Measurements from ENCODE around the gene CUBN. TPM values are rescaled to one million over a fixed set of nuclear protein-coding genes. Genes with fewer than 3 reads are reported as not detected.

The CUBN gene
- total RNA-seq, 2 experiments from 2014 or later: 0.25 to 0.43 TPM

- H3K27ac Mint-ChIP-seq: no peak overlapping the region
- CTCF ChIA-PET: no interaction called here
- no peaks in the 10 kb centered on the region for H3K9me3 Mint-ChIP-seq (ENCODE audit: low read depth)
- no peaks in the 10 kb centered on the region for H3K4me1 Mint-ChIP-seq
- no peaks in the 10 kb centered on the region for H3K27me3 Mint-ChIP-seq
- H3K36me3 Mint-ChIP-seq (ENCODE audit: low read depth): no peaks in the 10 kb centered on the region
- no peak for DNase-seq
- no peak overlapping the region for H3K4me3 Mint-ChIP-seq
- POLR2A ChIA-PET: no interaction called here
- no peak for ATAC-seq
- intact Hi-C loops (cut with DNase I, micrococcal nuclease): no loop called here
Measured at GRCh38 chr10:16865766-16866165, 263.8 kb downstream of the CUBN start.

- Mint-ChIP-seq H3K4me1 (no peaks in the 10 kb centered on the region), H3K9me3 (ENCODE audit: low read depth) (no peaks in the 10 kb centered on the region), H3K4me3 (no peak overlapping the region), H3K27ac (no peak overlapping the region), H3K27me3 (no peaks in the 10 kb centered on the region), H3K36me3 (ENCODE audit: low read depth) (no peaks in the 10 kb centered on the region)
- ATAC-seq: no peak
- no peak for DNase-seq
- ChIA-PET CTCF (interaction anchor here (1.5 to 1.9 kb wide), 2 partner anchors 9 to 28 kb away, joined by 4 read pairs; no protein-coding TSS in a partner anchor), POLR2A (interaction anchor here (0.6 to 0.7 kb wide), 2 partner anchors 326 to 1430 kb away, joined by 3 to 4 read pairs; no protein-coding TSS in a partner anchor)
- intact Hi-C loops (cut with DNase I, micrococcal nuclease): no loop called here
Measured at GRCh38 chr10:16863766-16864165, 265.8 kb downstream of the CUBN start.

GRCh38 chr10:16857419-16857818 lies 272.2 kb downstream of the CUBN start:
- ATAC-seq (no peak), DNase-seq (no peak)
- intact Hi-C loops (cut with DNase I, micrococcal nuclease): no loop called here
- ChIA-PET CTCF (interaction anchor here (0.6 to 2.3 kb wide), 6 partner anchors 9 to 1430 kb away, joined by 3 to 10 read pairs (median 3); no protein-coding TSS in a partner anchor), POLR2A (no interaction called here)
- H3K36me3 Mint-ChIP-seq (ENCODE audit: low read depth): no peaks in the 10 kb centered on the region
- no peaks in the 10 kb centered on the region for H3K27me3 Mint-ChIP-seq
- no peak overlapping the region for H3K4me3 Mint-ChIP-seq
- no peak overlapping the region for H3K27ac Mint-ChIP-seq
- no peaks in the 10 kb centered on the region for H3K9me3 Mint-ChIP-seq (ENCODE audit: low read depth)
- H3K4me1 Mint-ChIP-seq: no peaks in the 10 kb centered on the region

GRCh38 chr10:16856567-16856966 lies 273.0 kb downstream of the CUBN start:
- no peaks in the 10 kb centered on the region for H3K9me3 Mint-ChIP-seq (ENCODE audit: low read depth)
- no peak overlapping the region for H3K4me3 Mint-ChIP-seq
- no peak overlapping the region for H3K27ac Mint-ChIP-seq
- CTCF ChIA-PET: interaction anchor here (1.0 to 2.3 kb wide), 5 partner anchors 9 to 110 kb away, joined by 3 to 10 read pairs (median 3); no protein-coding TSS in a partner anchor
- DNase-seq (no peak), ATAC-seq (no peak)
- POLR2A ChIA-PET: no interaction called here
- no peaks in the 10 kb centered on the region for H3K36me3 Mint-ChIP-seq (ENCODE audit: low read depth)
- intact Hi-C loops (cut with DNase I, micrococcal nuclease): no loop called here
- no peaks in the 10 kb centered on the region for H3K4me1 Mint-ChIP-seq
- H3K27me3 Mint-ChIP-seq: no peaks in the 10 kb centered on the region

GRCh38 chr10:16856092-16856491 lies 273.5 kb downstream of the CUBN start:
- Mint-ChIP-seq H3K36me3 (ENCODE audit: low read depth) (no peaks in the 10 kb centered on the region), H3K9me3 (ENCODE audit: low read depth) (no peaks in the 10 kb centered on the region), H3K27me3 (no peaks in the 10 kb centered on the region), H3K4me1 (no peaks in the 10 kb centered on the region), H3K27ac (no peak overlapping the region), H3K4me3 (no peak overlapping the region)
- ATAC-seq (no peak), DNase-seq (no peak)
- intact Hi-C loops (cut with DNase I, micrococcal nuclease): no loop called here
- CTCF ChIA-PET: interaction anchor here (1.1 to 2.3 kb wide), 4 partner anchors 8 to 401 kb away, joined by 3 to 10 read pairs (median 4); no protein-coding TSS in a partner anchor
- POLR2A ChIA-PET: no interaction called here

- POLR2A ChIA-PET: no interaction called here
Measured at GRCh38 chr10:16854623-16855022, 275.0 kb downstream of the CUBN start.

GRCh38 chr10:16853809-16854208 lies 275.8 kb downstream of the CUBN start:
- intact Hi-C loops (cut with DNase I, micrococcal nuclease): no loop called here
- Mint-ChIP-seq H3K36me3 (ENCODE audit: low read depth) (no peaks in the 10 kb centered on the region), H3K4me1 (no peaks in the 10 kb centered on the region), H3K27me3 (no peaks in the 10 kb centered on the region), H3K9me3 (ENCODE audit: low read depth) (no peaks in the 10 kb centered on the region), H3K27ac (no peak overlapping the region), H3K4me3 (no peak overlapping the region)
- DNase-seq (no peak), ATAC-seq (no peak)
- CTCF ChIA-PET: interaction anchor here (1.4 kb wide), 1 partner anchor 25 kb away, joined by 4 read pairs; no protein-coding TSS in a partner anchor
- POLR2A ChIA-PET: no interaction called here

More at GRCh38 chr10:16854623-16855022, 275.0 kb downstream of the CUBN start:
- Mint-ChIP-seq H3K9me3 (ENCODE audit: low read depth) (no peaks in the 10 kb centered on the region), H3K27ac (no peak overlapping the region), H3K4me1 (no peaks in the 10 kb centered on the region), H3K4me3 (no peak overlapping the region), H3K36me3 (ENCODE audit: low read depth) (no peaks in the 10 kb centered on the region), H3K27me3 (no peaks in the 10 kb centered on the region)
- ATAC-seq (no peak), DNase-seq (no peak)
- intact Hi-C loops (cut with DNase I, micrococcal nuclease): no loop called here
- CTCF ChIA-PET: interaction anchor here (1.2 kb wide), 1 partner anchor 15 kb away, joined by 4 read pairs; no protein-coding TSS in a partner anchor

GRCh38 chr10:16853201-16853600 lies 276.4 kb downstream of the CUBN start:
- ATAC-seq: no peak
- DNase-seq: no peak
- no peaks in the 10 kb centered on the region for H3K9me3 Mint-ChIP-seq (ENCODE audit: low read depth)
- POLR2A ChIA-PET: no interaction called here
- no peak overlapping the region for H3K27ac Mint-ChIP-seq
- intact Hi-C loops (cut with DNase I, micrococcal nuclease): no loop called here
- CTCF ChIA-PET: interaction anchor here (1.2 to 1.4 kb wide), 4 partner anchors 14 to 404 kb away, joined by 3 to 4 read pairs (median 4); no protein-coding TSS in a partner anchor
- H3K36me3 Mint-ChIP-seq (ENCODE audit: low read depth): no peaks in the 10 kb centered on the region
- no peaks in the 10 kb centered on the region for H3K4me1 Mint-ChIP-seq
- no peak overlapping the region for H3K4me3 Mint-ChIP-seq
- no peaks in the 10 kb centered on the region for H3K27me3 Mint-ChIP-seq

GRCh38 chr10:16852624-16853023 lies 277.0 kb downstream of the CUBN start:
- intact Hi-C loops (cut with DNase I, micrococcal nuclease): no loop called here
- POLR2A ChIA-PET: no interaction called here
- no peaks in the 10 kb centered on the region for H3K36me3 Mint-ChIP-seq (ENCODE audit: low read depth)
- CTCF ChIA-PET: interaction anchor here (0.7 to 1.4 kb wide), 5 partner anchors 15 to 1880 kb away, joined by 3 to 4 read pairs (median 4); no protein-coding TSS in a partner anchor
- no peaks in the 10 kb centered on the region for H3K4me1 Mint-ChIP-seq
- H3K27me3 Mint-ChIP-seq: no peaks in the 10 kb centered on the region
- no peak overlapping the region for H3K4me3 Mint-ChIP-seq
- no peak for DNase-seq
- ATAC-seq: no peak
- no peak overlapping the region for H3K27ac Mint-ChIP-seq
- H3K9me3 Mint-ChIP-seq (ENCODE audit: low read depth): no peaks in the 10 kb centered on the region

GRCh38 chr10:16848562-16849154 lies 281.0 kb downstream of the CUBN start:
- ATAC-seq (no peak), DNase-seq (no peak)
- intact Hi-C loops (cut with DNase I, micrococcal nuclease): no loop called here
- H3K4me1 Mint-ChIP-seq: no peaks in the 10 kb centered on the region
- ChIA-PET CTCF (interaction anchor here (0.5 to 1.8 kb wide), 3 partner anchors 19 to 335 kb away, joined by 3 to 5 read pairs (median 3); no protein-coding TSS in a partner anchor), POLR2A (no interaction called here)
- H3K4me3 Mint-ChIP-seq: no peak overlapping the region
- H3K36me3 Mint-ChIP-seq (ENCODE audit: low read depth): no peaks in the 10 kb centered on the region
- no peak overlapping the region for H3K27ac Mint-ChIP-seq
- no peaks in the 10 kb centered on the region for H3K27me3 Mint-ChIP-seq
- H3K9me3 Mint-ChIP-seq (ENCODE audit: low read depth): no peaks in the 10 kb centered on the region

GRCh38 chr10:16847644-16848043 lies 282.0 kb downstream of the CUBN start:
- POLR2A ChIA-PET: no interaction called here
- H3K27me3 Mint-ChIP-seq: no peaks in the 10 kb centered on the region
- CTCF ChIA-PET: interaction anchor here (0.6 to 1.9 kb wide), 3 partner anchors 9 to 13 kb away, joined by 3 to 5 read pairs (median 4); no protein-coding TSS in a partner anchor
- H3K27ac Mint-ChIP-seq: no peak overlapping the region
- H3K9me3 Mint-ChIP-seq (ENCODE audit: low read depth): no peaks in the 10 kb centered on the region
- H3K4me1 Mint-ChIP-seq: peaks cover 6% of the 10 kb centered on the region
- no peak overlapping the region for H3K4me3 Mint-ChIP-seq
- no peaks in the 10 kb centered on the region for H3K36me3 Mint-ChIP-seq (ENCODE audit: low read depth)
- DNase-seq (no peak), ATAC-seq (no peak)
- intact Hi-C loops (cut with DNase I, micrococcal nuclease): no loop called here

GRCh38 chr10:16845248-16845647 lies 284.4 kb downstream of the CUBN start:
- Mint-ChIP-seq H3K4me1 (peaks cover 6% of the 10 kb centered on the region), H3K27me3 (no peaks in the 10 kb centered on the region), H3K36me3 (ENCODE audit: low read depth) (no peaks in the 10 kb centered on the region), H3K9me3 (ENCODE audit: low read depth) (no peaks in the 10 kb centered on the region), H3K27ac (no peak overlapping the region), H3K4me3 (no peak overlapping the region)
- POLR2A ChIA-PET: no interaction called here
- ATAC-seq: no peak
- no peak for DNase-seq
- CTCF ChIA-PET: interaction anchor here (1.0 to 2.2 kb wide), 6 partner anchors 11 to 411 kb away, joined by 3 to 10 read pairs (median 4); no protein-coding TSS in a partner anchor
- intact Hi-C loops (cut with DNase I, micrococcal nuclease): loop anchor here in 1 of 2 experiments (2.0 kb wide), 1 partner anchor 46 kb away; no protein-coding TSS in a partner anchor
